ENCODE measurements around the gene NDUFAF7. TPM values are rescaled to one million over a fixed set of nuclear protein-coding genes. Genes with fewer than 3 reads are reported as not detected.

Gene NDUFAF7
- polyA plus RNA-seq, 1 of the 3 experiments (the other 2 are of a cell fraction), result 24.8 TPM

- ChIA-PET CTCF (interaction anchor here (0.5 to 1.3 kb wide), 4 partner anchors 9 to 359 kb away, joined by 3 to 9 read pairs (median 3); no protein-coding TSS in a partner anchor), POLR2A (interaction anchor here (0.6 kb wide), 1 partner anchor 11 kb away, joined by 3 read pairs; no protein-coding TSS in a partner anchor)
- Histone ChIP-seq H3K4me2 (no peak overlapping the region), H3K36me3 (replicated peaks in 1 of 2; ENCODE audit: control insufficient read depth in 1 of 2, insufficient read depth in 2 of 2, low read length in 1 of 2) (no peaks in the 10 kb centered on the region), H3K79me2 (ENCODE audit: insufficient read depth) (no peaks in the 10 kb centered on the region), H4K20me1 (ENCODE audit: insufficient read depth) (no peaks in the 10 kb centered on the region), H2AFZ (ENCODE audit: low read depth) (no peak overlapping the region), H3K27ac (ENCODE audit: low read depth in 2 of 2, low read length in 1 of 2) (no peak overlapping the region), H3F3A (replicated peaks; ENCODE audit: insufficient read depth) (no peaks in the 10 kb centered on the region), H3K9ac (no peak overlapping the region), H3K4me3 (ENCODE audit: low read depth in 2 of 2, low read length in 1 of 2) (no peak overlapping the region), H3K9me2 (no peaks in the 10 kb centered on the region), H3K27me3 (ENCODE audit: insufficient read depth) (no peaks in the 10 kb centered on the region), H3K9me3 (no peaks in the 10 kb centered on the region), H3K4me1 (ENCODE audit: control insufficient read depth in 1 of 2, insufficient read depth in 2 of 2, low read depth in 1 of 2, low read length in 1 of 2) (no peaks in the 10 kb centered on the region)
- no peak for DNase-seq
- 84% methylated on average over 17 of the region's 17 CpGs for WGBS (ENCODE audit: low lambda C conversion rate)
- TF ChIP-seq MEF2A (IDR thresholded peaks at IDR 0.05; ENCODE audit: borderline replicate concordance, low read depth) (no peak), POLR2AphosphoS5 (IDR thresholded peaks at IDR 0.05; ENCODE audit: low read depth, low read length) (no peak), JUND (IDR thresholded peaks at IDR 0.05) (peak; percentile 26), FOSL2 (IDR thresholded peaks at IDR 0.05; ENCODE audit: borderline replicate concordance, low read depth) (0 out of 2 replicates have a peak, but pooled peaks have one; percentile 6), NRF1 (IDR thresholded peaks at IDR 0.05; ENCODE audit: low read depth, low read length) (no peak), REST (IDR thresholded peaks at IDR 0.05; ENCODE audit: low read depth, low read length) (no peak), RCOR1 (IDR thresholded peaks at IDR 0.05; ENCODE audit: low read length) (0 out of 2 replicates have a peak, but pooled peaks have one; percentile 14), GATA2 (CRISPR knock-in tag; IDR thresholded peaks at IDR 0.05) (peak; percentile 43), TCF12 (IDR thresholded peaks at IDR 0.05) (peak; percentile 44), ELF1 (IDR thresholded peaks at IDR 0.05) (no peak), TAF1 (IDR thresholded peaks at IDR 0.05; ENCODE audit: borderline replicate concordance, low read depth, low read length) (no peak), ZBTB33 (IDR thresholded peaks at IDR 0.05; ENCODE audit: borderline replicate concordance, low read depth) (no peak)
Measured at GRCh38 chr2:37181726-37182684, 49.5 kb upstream of the NDUFAF7 start.

Measured in SK-N-SH (cell line).